ENCODE results near the gene TTF2.
"Not testable (repeated sequence)": the region's sequence is repeated elsewhere in the genome, so short reads cannot be mapped to it uniquely, and the experiment has no call there.

The TTF2 gene

GRCh38 chr1:117121589-117122329 lies 61.6 kb downstream of the TTF2 start, which contains the start of gene TRIM45:
Gene TRIM45 (minus strand): TSS chr1:117121749. CDS start chr1:117121201, 548 bp downstream.
- DNase-seq (ENCODE audit: low read depth): peak; percentile 74

- DNase-seq (ENCODE audit: low read depth): no peak
Measured at GRCh38 chr1:117122330-117123025, 62.4 kb downstream of the TTF2 start.

GRCh38 chr1:117123274-117123673 lies 63.1 kb downstream of the TTF2 start:
- DNase-seq (ENCODE audit: low read depth): no peak

- DNase-seq (ENCODE audit: low read depth): no peak
Measured at GRCh38 chr1:117124661-117125060, 64.5 kb downstream of the TTF2 start.

GRCh38 chr1:117127795-117128194 lies 67.7 kb downstream of the TTF2 start:
- no peak for DNase-seq (ENCODE audit: low read depth)

- no peak for DNase-seq (ENCODE audit: low read depth)
Measured at GRCh38 chr1:117128323-117129079, 68.4 kb downstream of the TTF2 start.

- no peak for DNase-seq (ENCODE audit: low read depth)
Measured at GRCh38 chr1:117130526-117130925, 70.4 kb downstream of the TTF2 start.

- DNase-seq (ENCODE audit: low read depth): no peak
Measured at GRCh38 chr1:117135329-117135728, 75.2 kb downstream of the TTF2 start.

- DNase-seq (ENCODE audit: low read depth): no peak
Measured at GRCh38 chr1:117136749-117137148, 76.6 kb downstream of the TTF2 start.

GRCh38 chr1:117137281-117137855 lies 77.2 kb downstream of the TTF2 start:
- DNase-seq (ENCODE audit: low read depth): no peak

GRCh38 chr1:117138106-117138505 lies 78.0 kb downstream of the TTF2 start:
- DNase-seq (ENCODE audit: low read depth): no peak

- DNase-seq (ENCODE audit: low read depth): no peak
Measured at GRCh38 chr1:117138561-117138960, 78.4 kb downstream of the TTF2 start.

- no peak for DNase-seq (ENCODE audit: low read depth)
Measured at GRCh38 chr1:117142200-117142599, 82.1 kb downstream of the TTF2 start.

- no peak for DNase-seq (ENCODE audit: low read depth)
Measured at GRCh38 chr1:117143172-117143571, 83.0 kb downstream of the TTF2 start.

- no peak for DNase-seq (ENCODE audit: low read depth)
Measured at GRCh38 chr1:117143871-117144270, 83.7 kb downstream of the TTF2 start.

- DNase-seq (ENCODE audit: low read depth): no peak
Measured at GRCh38 chr1:117146072-117146471, 85.9 kb downstream of the TTF2 start.

GRCh38 chr1:117146575-117147340 lies 86.6 kb downstream of the TTF2 start:
- no peak for DNase-seq (ENCODE audit: low read depth)

GRCh38 chr1:117147341-117147831 lies 87.3 kb downstream of the TTF2 start:
- DNase-seq (ENCODE audit: low read depth): no peak

GRCh38 chr1:117147856-117148588 lies 87.9 kb downstream of the TTF2 start:
- no peak for DNase-seq (ENCODE audit: low read depth)

- no peak for DNase-seq (ENCODE audit: low read depth)
Measured at GRCh38 chr1:117150316-117150715, 90.2 kb downstream of the TTF2 start.

GRCh38 chr1:117151305-117151704 lies 91.2 kb downstream of the TTF2 start:
- not testable (repeated sequence) for DNase-seq (ENCODE audit: low read depth)
